ENCODE results near the gene RHOA.

GRCh38 chr3:49311283-49311682 lies 100.5 kb downstream of the RHOA start:
- TF ChIP-seq FOXK2 (IDR thresholded peaks at IDR 0.05), result no peak
- TF ChIP-seq, protein P1, sequence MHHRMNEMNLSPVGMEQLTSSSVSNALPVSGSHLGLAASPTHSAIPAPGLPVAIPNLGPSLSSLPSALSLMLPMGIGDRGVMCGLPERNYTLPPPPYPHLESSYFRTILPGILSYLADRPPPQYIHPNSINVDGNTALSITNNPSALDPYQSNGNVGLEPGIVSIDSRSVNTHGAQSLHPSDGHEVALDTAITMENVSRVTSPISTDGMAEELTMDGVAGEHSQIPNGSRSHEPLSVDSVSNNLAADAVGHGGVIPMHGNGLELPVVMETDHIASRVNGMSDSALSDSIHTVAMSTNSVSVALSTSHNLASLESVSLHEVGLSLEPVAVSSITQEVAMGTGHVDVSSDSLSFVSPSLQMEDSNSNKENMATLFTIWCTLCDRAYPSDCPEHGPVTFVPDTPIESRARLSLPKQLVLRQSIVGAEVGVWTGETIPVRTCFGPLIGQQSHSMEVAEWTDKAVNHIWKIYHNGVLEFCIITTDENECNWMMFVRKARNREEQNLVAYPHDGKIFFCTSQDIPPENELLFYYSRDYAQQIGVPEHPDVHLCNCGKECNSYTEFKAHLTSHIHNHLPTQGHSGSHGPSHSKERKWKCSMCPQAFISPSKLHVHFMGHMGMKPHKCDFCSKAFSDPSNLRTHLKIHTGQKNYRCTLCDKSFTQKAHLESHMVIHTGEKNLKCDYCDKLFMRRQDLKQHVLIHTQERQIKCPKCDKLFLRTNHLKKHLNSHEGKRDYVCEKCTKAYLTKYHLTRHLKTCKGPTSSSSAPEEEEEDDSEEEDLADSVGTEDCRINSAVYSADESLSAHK (CRISPR knock-in tag; IDR thresholded peaks at IDR 0.05; ENCODE audit: borderline replicate concordance), result no peak
- no peak for TF ChIP-seq ZNF557 (CRISPR knock-in tag; IDR thresholded peaks at IDR 0.05)
- TF ChIP-seq CBX5 (CRISPR knock-in tag; IDR thresholded peaks at IDR 0.05; ENCODE audit: borderline replicate concordance), result no peak
- TF ChIP-seq CTCF (CRISPR knock-in tag; IDR thresholded peaks at IDR 0.05), result no peak
- TF ChIP-seq SYNCRIP (IDR thresholded peaks at IDR 0.05; ENCODE audit: insufficient read depth, low read depth, low read length), result no peak
- TF ChIP-seq ZNF878 (CRISPR knock-in tag; IDR thresholded peaks at IDR 0.05), result no peak
- no peak for TF ChIP-seq GABPB1 (CRISPR knock-in tag; IDR thresholded peaks at IDR 0.05)
- no peak for TF ChIP-seq EP300 (IDR thresholded peaks at IDR 0.05; ENCODE audit: low read depth in 2 of 2, low read length in 2 of 2)
- no peak for TF ChIP-seq EP300 (CRISPR knock-in tag; IDR thresholded peaks at IDR 0.05; ENCODE audit: borderline replicate concordance)
- no peak for TF ChIP-seq ZNF564 (CRISPR knock-in tag; IDR thresholded peaks at IDR 0.05)
